ENCODE results near the gene GLCCI1.

DNA sequence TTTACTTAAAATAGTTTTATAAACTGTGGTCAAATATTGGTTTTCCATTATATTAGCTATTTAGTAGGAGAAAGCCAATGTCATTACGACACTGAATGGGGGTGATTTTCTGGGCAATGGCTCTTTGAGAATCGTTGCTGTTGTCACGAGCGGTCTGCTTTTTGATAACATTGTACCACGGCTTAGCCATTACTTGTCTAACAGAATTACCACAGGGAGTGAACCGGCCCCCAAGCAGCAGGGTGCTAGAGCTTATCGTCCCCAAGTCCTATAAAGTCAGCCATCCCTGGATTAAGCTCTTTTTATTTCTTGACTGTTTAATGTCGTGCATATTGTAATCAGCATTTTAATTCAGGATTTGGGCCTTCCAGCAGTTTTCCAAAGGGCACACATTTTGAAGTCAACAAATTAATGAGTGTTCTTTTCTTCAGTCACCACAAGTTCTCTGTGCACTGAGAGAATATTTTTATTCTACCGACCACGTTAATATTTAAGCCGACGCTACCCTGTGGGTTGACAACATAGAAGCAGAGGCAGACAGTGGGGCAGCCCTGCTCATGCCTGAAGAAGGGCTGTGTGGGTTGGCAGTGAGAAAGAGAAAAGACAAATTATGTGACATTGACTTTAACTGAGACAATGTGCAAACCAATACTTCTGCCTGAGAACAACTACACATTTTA is 167.6 kb downstream of the GLCCI1 start:
- TF ChIP-seq EZH2 (IDR thresholded peaks at IDR 0.05; ENCODE audit: low read depth, low read length, severe bottlenecking) (no peak), YY1 (IDR thresholded peaks at IDR 0.05; ENCODE audit: low read depth, low read length) (no peak), CHD2 (IDR thresholded peaks at IDR 0.05; ENCODE audit: low read length) (no peak), SP2 (IDR thresholded peaks at IDR 0.05; ENCODE audit: low read length) (no peak), ATF2 (IDR thresholded peaks at IDR 0.05; ENCODE audit: low read length) (no peak), SIN3A (conservative IDR thresholded peaks at IDR 0.05 in 1 of 2, IDR thresholded peaks at IDR 0.05 in 1 of 2; ENCODE audit: low read depth in 1 of 2, low read length in 2 of 2) (no peak), EP300 (IDR thresholded peaks at IDR 0.05; ENCODE audit: borderline replicate concordance in 1 of 2, low read depth in 2 of 2, low read length in 2 of 2) (no peak), GTF2F1 (IDR thresholded peaks at IDR 0.05; ENCODE audit: borderline replicate concordance, low read depth, low read length) (no peak), PHF8 (conservative IDR thresholded peaks at IDR 0.05; ENCODE audit: low read depth, low read length) (no peak)
- TF ChIP-seq, protein P1, sequence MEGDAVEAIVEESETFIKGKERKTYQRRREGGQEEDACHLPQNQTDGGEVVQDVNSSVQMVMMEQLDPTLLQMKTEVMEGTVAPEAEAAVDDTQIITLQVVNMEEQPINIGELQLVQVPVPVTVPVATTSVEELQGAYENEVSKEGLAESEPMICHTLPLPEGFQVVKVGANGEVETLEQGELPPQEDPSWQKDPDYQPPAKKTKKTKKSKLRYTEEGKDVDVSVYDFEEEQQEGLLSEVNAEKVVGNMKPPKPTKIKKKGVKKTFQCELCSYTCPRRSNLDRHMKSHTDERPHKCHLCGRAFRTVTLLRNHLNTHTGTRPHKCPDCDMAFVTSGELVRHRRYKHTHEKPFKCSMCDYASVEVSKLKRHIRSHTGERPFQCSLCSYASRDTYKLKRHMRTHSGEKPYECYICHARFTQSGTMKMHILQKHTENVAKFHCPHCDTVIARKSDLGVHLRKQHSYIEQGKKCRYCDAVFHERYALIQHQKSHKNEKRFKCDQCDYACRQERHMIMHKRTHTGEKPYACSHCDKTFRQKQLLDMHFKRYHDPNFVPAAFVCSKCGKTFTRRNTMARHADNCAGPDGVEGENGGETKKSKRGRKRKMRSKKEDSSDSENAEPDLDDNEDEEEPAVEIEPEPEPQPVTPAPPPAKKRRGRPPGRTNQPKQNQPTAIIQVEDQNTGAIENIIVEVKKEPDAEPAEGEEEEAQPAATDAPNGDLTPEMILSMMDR (IDR thresholded peaks at IDR 0.05; ENCODE audit: control extremely low read depth in 1 of 3, insufficient read depth in 1 of 3, low read depth in 1 of 3, low read length in 3 of 3) = no peak
